ENCODE results near the gene PRMT7.

DNA sequence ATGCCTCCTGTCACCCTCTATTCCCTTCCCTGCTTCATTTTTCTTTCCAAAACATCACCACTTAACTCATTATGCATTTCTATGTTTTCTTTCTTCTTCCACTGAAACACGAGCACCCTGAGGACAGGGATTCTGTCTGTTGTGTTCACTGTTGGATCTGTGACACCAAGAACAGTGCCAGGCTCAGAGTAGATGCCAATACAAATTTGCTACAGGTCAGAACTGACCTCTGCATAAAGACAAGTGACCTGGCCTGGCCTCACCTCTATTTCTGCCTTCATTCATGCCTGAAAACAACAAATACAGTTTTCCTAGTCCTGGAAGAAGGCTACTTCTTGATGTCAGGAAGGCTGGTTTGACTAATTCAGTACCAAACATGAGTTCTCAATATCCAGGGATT lies 92.4 kb downstream of the PRMT7 start:
- TF ChIP-seq CTCF (IDR thresholded peaks at IDR 0.05; ENCODE audit: poor library complexity, severe bottlenecking) (no peak), EZH2 (IDR thresholded peaks at IDR 0.05; ENCODE audit: borderline replicate concordance, insufficient read depth, low read length, poor library complexity, severe bottlenecking) (no peak), EP300 (conservative IDR thresholded peaks at IDR 0.05; ENCODE audit: poor library complexity, severe bottlenecking) (no peak), POLR2AphosphoS5 (IDR thresholded peaks at IDR 0.05) (no peak), MXI1 (conservative IDR thresholded peaks at IDR 0.05; ENCODE audit: poor library complexity, severe bottlenecking) (no peak), REST (IDR thresholded peaks at IDR 0.05; ENCODE audit: borderline replicate concordance) (no peak), TAF1 (IDR thresholded peaks at IDR 0.05; ENCODE audit: low read depth) (no peak), RAD21 (conservative IDR thresholded peaks at IDR 0.05) (no peak), SMC3 (conservative IDR thresholded peaks at IDR 0.05; ENCODE audit: poor library complexity) (no peak)
